Kidney (tissue), 14 donors: ENCODE measurements around the gene CREB1. TPM values are rescaled to one million over a fixed set of nuclear protein-coding genes. Genes with fewer than 3 reads are reported as not detected.
A peak's percentile ranks its signal among the peaks of the same experiment; 100 is the strongest.

ENCODE experiments used
- DNase-seq, 5 donors: peaks; one replicate each; pipeline ENCODE4 v3.0.0-alpha.2; 2013 to 2020
- FAIRE-seq: peaks from 2 replicates; lab custom pipeline; 2012; peaks lifted over from hg19 to GRCh38; lab: Jason Lieb, UNC
- H3K27ac ChIP-seq, 2 donors: one replicate each; pipeline ENCODE4 v1.7.0; 2013; ENCODE audit warnings: low read depth in 2 of 2, low read length in 2 of 2, inconsistent platforms in 1 of 2
- H3K27me3 ChIP-seq: one replicate; pipeline ENCODE4 v1.7.1; 2013; ENCODE audit warnings: low read length, inconsistent platforms; ENCODE audit not compliant: control insufficient read depth, insufficient read depth
- H3K36me3 ChIP-seq, 3 donors: one replicate each; pipeline versions ENCODE4 v1.7.0 to v1.7.1; 2013; ENCODE audit warnings: low read length in 3 of 3, control low read depth in 1 of 3, inconsistent platforms in 1 of 3; ENCODE audit not compliant: insufficient read depth in 3 of 3, control insufficient read depth in 2 of 3
- H3K4me1 ChIP-seq, 3 donors: one replicate each; pipeline versions ENCODE4 v1.7.0 to v1.7.1; 2013; ENCODE audit warnings: low read length in 3 of 3, inconsistent platforms in 1 of 3, low read depth in 1 of 3; ENCODE audit not compliant: control insufficient read depth in 2 of 3, insufficient read depth in 2 of 3
- H3K4me3 ChIP-seq, 3 donors: one replicate each; pipeline versions ENCODE4 v1.7.0 to v1.8.1; 2013; ENCODE audit warnings: low read length in 3 of 3, control low read depth in 1 of 3, inconsistent platforms in 1 of 3
- H3K9ac ChIP-seq, 3 donors: one replicate each; pipeline versions ENCODE4 v1.7.0 to v1.7.1; 2013; ENCODE audit warnings: low read length in 3 of 3, control low read depth in 1 of 3, inconsistent platforms in 1 of 3
- H3K9me3 ChIP-seq, 3 donors: one replicate each; pipeline versions ENCODE4 v1.7.0 to v1.7.1; 2013; ENCODE audit warnings: low read length in 3 of 3, control low read depth in 1 of 3, inconsistent platforms in 1 of 3; ENCODE audit not compliant: control insufficient read depth in 2 of 3, insufficient read depth in 1 of 3
- CTCF ChIP-seq: IDR thresholded peaks from 3 replicates; pipeline ENCODE4 v1.5.1; 2012; ENCODE audit warnings: mild to moderate bottlenecking, moderate library complexity, borderline replicate concordance; ENCODE audit not compliant: insufficient read depth; ENCODE audit errors: extremely low read depth
- intact Hi-C: fragments of 100-400 bp; cut with DNase I; formaldehyde crosslinking; loops from one replicate; pipeline ENCODE4 v1.11.1; 2022
- polyA plus RNA-seq: library from polyadenylated mRNA; stranded (reverse); fragments of 350-450 nt; fragmentation: Illumina TruSeq; extraction: RNeasy Lipid Tissue Mini Kit (QIAGEN cat#74804); gene quantifications from one replicate; pipeline ENCODE4 v1.2.3, GENCODE V29; 2014; ENCODE audit warnings: low read depth, low replicate concordance; ENCODE audit not compliant: insufficient read depth
- total RNA-seq: library from RNA; stranded (reverse); fragmentation: NEBNext Ultra II Directional; extraction: Animal tissue kit (Norgen Biotek cat#: 25700); gene quantifications from one replicate; pipeline ENCODE4 v1.2.1, GENCODE V29; 2021
- donor health status: control.
- donor health status: control.
- donor health status: control.
- donor health status: control.
- donor health status: control.
- donor health status: DM: yes; HTN: yes; CAD: no.
- donor health status: Normal renal cell carcinoma (clear cell type).

Gene CREB1
- total and polyA plus RNA-seq, 2 donors from 2014 or later, result 8.9 to 63.8 TPM

- H3K36me3 ChIP-seq, result no peaks in the 10 kb centered on the region
- H3K4me1 ChIP-seq, result no peaks in the 10 kb centered on the region
- intact Hi-C loops, result no loop called here
- DNase-seq (no peak), FAIRE-seq (no peak)
- no peaks in the 10 kb centered on the region for H3K27me3 ChIP-seq
- H3K27ac ChIP-seq, result no peak overlapping the region
- no peak overlapping the region for H3K9ac ChIP-seq
- TF ChIP-seq CTCF, result no peak
- no peak overlapping the region for H3K4me3 ChIP-seq
- no peaks in the 10 kb centered on the region for H3K9me3 ChIP-seq
Observed at GRCh38 chr2:207512356-207512755, 17.4 kb upstream of the CREB1 start.

- Histone ChIP-seq H3K4me3 (no peak overlapping the region), H3K27ac (peak overlapping the region in 1 of 2 donors; percentile 48), H3K9me3 (no peaks in the 10 kb centered on the region), H3K4me1 (no peaks in the 10 kb centered on the region), H3K9ac (no peak overlapping the region), H3K36me3 (no peaks in the 10 kb centered on the region), H3K27me3 (no peaks in the 10 kb centered on the region)
- TF ChIP-seq CTCF, result no peak
- intact Hi-C loops, result no loop called here
- no peak for DNase-seq
- FAIRE-seq, result no peak
Observed at GRCh38 chr2:207513551-207514257, 16.1 kb upstream of the CREB1 start.

GRCh38 chr2:207514451-207514850 lies 15.3 kb upstream of the CREB1 start:
- Histone ChIP-seq H3K27ac (no peak overlapping the region), H3K9me3 (no peaks in the 10 kb centered on the region), H3K36me3 (no peaks in the 10 kb centered on the region), H3K9ac (no peak overlapping the region), H3K4me1 (no peaks in the 10 kb centered on the region), H3K4me3 (no peak overlapping the region), H3K27me3 (no peaks in the 10 kb centered on the region)
- no peak for TF ChIP-seq CTCF
- FAIRE-seq, result no peak
- DNase-seq, result no peak
- intact Hi-C loops, result no loop called here
